Gastrocnemius medialis (tissue), 4 donors: ENCODE measurements around the gene MLANA. TPM values are rescaled to one million over a fixed set of nuclear protein-coding genes. Genes with fewer than 3 reads are reported as not detected.

Experiments used
- ATAC-seq, 2 donors: fragments of 150-250 bp; one replicate each; pipeline ENCODE4 v1.9.1; 2016
- DNase-seq, 2 donors: peaks; one replicate each; pipeline ENCODE4 v3.0.0-alpha.2; 2019
- H3K27ac ChIP-seq, 4 donors: fragments of 200-600 bp; sonication (generic); 1 replicate in 1 of 4; 2 replicates in 3 of 4; pipeline ENCODE4 v1.5.1; 2016 to 2018; ENCODE audit warnings: mild to moderate bottlenecking in 2 of 4, moderate library complexity in 1 of 4
- H3K27me3 ChIP-seq, 3 donors: fragments of 200-600 bp; sonication (generic) in 2 of 3; 1 replicate in 1 of 3; 2 replicates in 2 of 3; pipeline versions ENCODE4 v1.5.1 to v1.6.0; 2016 to 2019; ENCODE audit warnings: mild to moderate bottlenecking in 1 of 3, moderate library complexity in 1 of 3
- H3K36me3 ChIP-seq, 2 donors: fragments of 200-600 bp; sonication (generic) in 1 of 2; one replicate each; pipeline ENCODE4 v1.5.1; 2017 to 2018
- H3K4me1 ChIP-seq, 2 donors: fragments of 200-600 bp; sonication (generic) in 1 of 2; one replicate each; pipeline ENCODE4 v1.5.1; 2016 to 2017; ENCODE audit warnings: mild to moderate bottlenecking in 2 of 2
- H3K4me3 ChIP-seq, 4 donors: fragments of 200-600 bp; sonication (generic) in 3 of 4; 1 replicate in 1 of 4; 2 replicates in 3 of 4; pipeline ENCODE4 v1.5.1; 2016 to 2019; ENCODE audit warnings: mild to moderate bottlenecking in 2 of 4
- H3K9me3 ChIP-seq, 3 donors: fragments of 200-600 bp; sonication (generic) in 2 of 3; 1 replicate in 1 of 3; 2 replicates in 2 of 3; pipeline ENCODE4 v1.5.1; 2016 to 2019
- CTCF ChIP-seq, 5 experiments: fragments of 450-650 bp in 3 of 5; fragments of 200-600 bp in 2 of 5; sonication (generic) in 2 of 5; IDR thresholded peaks in 4 of 5; conservative IDR thresholded peaks in 1 of 5; 1 replicate in 4 of 5; 2 replicates in 1 of 5; pipeline ENCODE4 v1.5.1; 2016 to 2019; ENCODE audit warnings: antibody characterized with exemption in 5 of 5, mild to moderate bottlenecking in 3 of 5, moderate library complexity in 3 of 5
- POLR2A ChIP-seq, 2 donors: fragments of 450-650 bp; IDR thresholded peaks; one replicate each; pipeline ENCODE4 v1.6.1; 2017; ENCODE audit warnings: antibody characterized with exemption in 2 of 2, mild to moderate bottlenecking in 2 of 2, moderate library complexity in 2 of 2
- in situ Hi-C, 4 donors: fragments of 200-750 bp; cut with MboI; loops; one replicate each; pipeline versions ENCODE4 v1.15.0 to v1.8.0; 2017; ENCODE audit warnings: low sequenced_read_pairs in 4 of 4
- intact Hi-C: fragments of 100-400 bp; cut with DNase I; formaldehyde crosslinking; loops from one replicate; pipeline ENCODE4 v1.15.1; 2023; ENCODE audit warnings: low total_unique reads
- total RNA-seq, 4 donors: library from RNA; depleted of rRNA; stranded (reverse); fragments of >200 nt; gene quantifications; one replicate each; pipeline versions ENCODE4 v1.1.0 to v1.2.3, GENCODE V29; 2016

Gene MLANA
- total RNA-seq, 4 donors from 2014 or later = not detected

DNA sequence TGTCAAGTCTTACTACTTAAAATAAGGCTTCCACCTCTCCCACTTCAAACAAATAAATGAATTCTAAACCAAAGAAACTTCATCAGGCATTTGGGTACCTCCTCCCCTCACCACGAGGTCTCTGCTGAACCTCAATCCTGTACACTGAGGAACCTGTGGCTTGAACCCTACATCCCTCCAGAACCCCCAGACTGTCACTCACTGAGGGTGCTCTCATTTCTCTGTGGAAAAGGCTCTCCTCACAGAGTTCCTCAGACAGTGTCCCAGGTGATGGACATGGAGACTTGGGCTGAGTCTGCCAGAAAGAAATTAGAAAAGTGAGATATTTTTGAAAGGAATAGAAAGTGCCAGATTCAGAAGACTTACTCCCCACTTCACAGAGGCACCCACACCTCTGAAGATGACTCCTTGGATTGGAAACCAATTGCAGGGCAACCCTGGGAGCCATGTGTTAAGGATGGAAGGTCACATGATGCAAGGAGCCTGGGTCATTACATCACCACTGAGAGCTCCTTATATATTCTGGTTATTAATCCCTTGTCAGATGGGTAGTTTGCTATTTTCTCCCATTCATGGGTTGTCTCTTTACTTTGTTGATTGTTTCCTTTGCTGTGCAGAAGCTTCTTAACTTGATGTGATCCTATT, 19.8 kb downstream of the MLANA start:
- no peak overlapping the region for H3K27ac ChIP-seq
- no peak for ATAC-seq
- TF ChIP-seq POLR2A (IDR thresholded peaks at IDR 0.05) (no peak), CTCF (IDR thresholded peaks at IDR 0.05 in 4 of 5, conservative IDR thresholded peaks at IDR 0.05 in 1 of 5) (no peak)
- no peak for DNase-seq
- no peak overlapping the region for H3K4me3 ChIP-seq
- peaks cover 0 to 10% of the 10 kb centered on the region in 2 donors for H3K36me3 ChIP-seq
- intact Hi-C loops = no loop called here
- no peaks in the 10 kb centered on the region for H3K4me1 ChIP-seq
- H3K27me3 ChIP-seq = no peaks in the 10 kb centered on the region
- in situ Hi-C loops = loop anchor here in 1 of 4 donors (25.0 kb wide), 1 partner anchor 98 kb away; no protein-coding TSS in a partner anchor
- no peaks in the 10 kb centered on the region for H3K9me3 ChIP-seq

- ATAC-seq (no peak), DNase-seq (no peak)
- H3K9me3 ChIP-seq = no peaks in the 10 kb centered on the region
- H3K4me3 ChIP-seq = no peak overlapping the region
- H3K4me1 ChIP-seq = no peaks in the 10 kb centered on the region
- in situ Hi-C loops = loop anchor here in 1 of 4 donors (25.0 kb wide), 1 partner anchor 103 kb away; no protein-coding TSS in a partner anchor
- no peak for TF ChIP-seq POLR2A (IDR thresholded peaks at IDR 0.05)
- TF ChIP-seq CTCF (IDR thresholded peaks at IDR 0.05 in 4 of 5, conservative IDR thresholded peaks at IDR 0.05 in 1 of 5) = no peak
- H3K27ac ChIP-seq = no peak overlapping the region
- peaks cover 0 to 6% of the 10 kb centered on the region in 2 donors for H3K36me3 ChIP-seq
- H3K27me3 ChIP-seq = no peaks in the 10 kb centered on the region
- intact Hi-C loops = no loop called here
Observed at GRCh38 chr9:5915438-5915837, 24.7 kb downstream of the MLANA start.

- TF ChIP-seq CTCF (IDR thresholded peaks at IDR 0.05 in 4 of 5, conservative IDR thresholded peaks at IDR 0.05 in 1 of 5) (no peak), POLR2A (IDR thresholded peaks at IDR 0.05) (no peak)
- intact Hi-C loops = no loop called here
- H3K4me1 ChIP-seq = no peaks in the 10 kb centered on the region
- no peak overlapping the region for H3K27ac ChIP-seq
- no peak for DNase-seq
- in situ Hi-C loops = loop anchor here in 1 of 4 donors (25.0 kb wide), 1 partner anchor 105 kb away; no protein-coding TSS in a partner anchor
- no peak for ATAC-seq
- H3K9me3 ChIP-seq = no peaks in the 10 kb centered on the region
- H3K27me3 ChIP-seq = no peaks in the 10 kb centered on the region
- H3K4me3 ChIP-seq = no peak overlapping the region
- peaks cover 0 to 16% of the 10 kb centered on the region in 2 donors for H3K36me3 ChIP-seq
Observed at GRCh38 chr9:5917273-5917672, 26.6 kb downstream of the MLANA start.

DNA sequence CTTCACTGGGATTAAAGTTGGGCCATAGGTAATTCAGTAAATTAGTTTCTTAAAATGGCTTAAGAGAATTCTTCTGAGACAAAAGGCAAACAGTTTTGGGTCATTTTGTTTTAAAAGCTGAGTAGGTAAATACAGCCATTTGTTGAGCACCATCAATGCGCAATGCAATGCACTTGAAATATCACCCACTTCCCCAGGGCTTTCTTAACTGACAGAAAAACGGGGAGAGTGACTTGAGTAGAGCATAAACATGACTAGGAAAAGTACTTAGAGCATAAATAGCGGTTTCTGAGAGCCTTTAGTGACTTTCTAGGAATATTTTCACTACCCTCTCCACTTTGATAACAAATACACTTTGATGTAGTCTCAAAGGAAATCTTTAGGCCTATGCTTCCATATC, 27.2 kb downstream of the MLANA start:
- Histone ChIP-seq H3K4me3 (no peak overlapping the region), H3K27me3 (no peaks in the 10 kb centered on the region), H3K9me3 (no peaks in the 10 kb centered on the region), H3K4me1 (no peaks in the 10 kb centered on the region), H3K27ac (no peak overlapping the region), H3K36me3 (peaks cover 0 to 22% of the 10 kb centered on the region in 2 donors)
- ATAC-seq (no peak), DNase-seq (no peak)
- in situ Hi-C loops = loop anchor here in 1 of 4 donors (25.0 kb wide), 1 partner anchor 106 kb away; no protein-coding TSS in a partner anchor
- no peak for TF ChIP-seq POLR2A (IDR thresholded peaks at IDR 0.05)
- no peak for TF ChIP-seq CTCF (IDR thresholded peaks at IDR 0.05 in 4 of 5, conservative IDR thresholded peaks at IDR 0.05 in 1 of 5)
- intact Hi-C loops = no loop called here
